GM12874 (cell line): ENCODE results near the gene CHP2.

Experiments
- CTCF ChIP-seq: IDR thresholded peaks from 2 replicates; pipeline ENCODE4 v1.5.1; 2011; ENCODE audit warnings: low read depth, mild to moderate bottlenecking, control low read depth, low read length, moderate library complexity; ENCODE audit not compliant: insufficient read depth

The CHP2 gene

GRCh38 chr16:23712976-23713375 is 41.9 kb upstream of the CHP2 start, which contains the start of gene ERN2:
ERN2 (minus strand) TSS chr16:23713222; CDS start chr16:23713187, 35 bp downstream.
- no peak for TF ChIP-seq CTCF

GRCh38 chr16:23716484-23716883 is 38.3 kb upstream of the CHP2 start:
- TF ChIP-seq CTCF: no peak

GRCh38 chr16:23724096-23724784 is 30.6 kb upstream of the CHP2 start:
- TF ChIP-seq CTCF: no peak

GRCh38 chr16:23724785-23725131 is 30.1 kb upstream of the CHP2 start:
- TF ChIP-seq CTCF: no peak

GRCh38 chr16:23726710-23727109 is 28.1 kb upstream of the CHP2 start:
- TF ChIP-seq CTCF: no peak

- TF ChIP-seq CTCF: no peak
These were observed 26.7 kb upstream of the CHP2 start for GRCh38 chr16:23728112-23728477.

GRCh38 chr16:23729503-23730424 is 25.1 kb upstream of the CHP2 start:
- no peak for TF ChIP-seq CTCF
